Omental fat pad (tissue), 4 donors: Measurements from ENCODE around the gene SDK1. TPM values are rescaled to one million over a fixed set of nuclear protein-coding genes. Genes with fewer than 3 reads are reported as not detected.

Experiments used
- ATAC-seq: fragments of 150-250 bp; one replicate; pipeline ENCODE4 v1.9.1; 2016; ENCODE audit warnings: mild to moderate bottlenecking, moderate library complexity; ENCODE audit not compliant: low FRiP score
- DNase-seq: peaks from one replicate; pipeline ENCODE4 v3.0.0-alpha.2; 2019; ENCODE audit warnings: low spot score
- total RNA-seq, 4 donors: library from RNA; depleted of rRNA; stranded (reverse); fragments of >200 nt; gene quantifications; one replicate each; pipeline ENCODE4 v1.1.0, GENCODE V29; 2016
- TF ChIP-seq, protein P1 (sequence below), 3 donors: fragments of 450-650 bp; IDR thresholded peaks; one replicate each; pipeline ENCODE4 v1.5.1; 2016 to 2017; ENCODE audit warnings: antibody characterized with exemption in 3 of 3, mild to moderate bottlenecking in 3 of 3, moderate library complexity in 2 of 3

SDK1 gene
- total RNA-seq, 4 donors from 2014 or later: 2.5 to 14.7 (median 5.4) TPM

GRCh38 chr7:4049202-4049601 lies 748.1 kb downstream of the SDK1 start:
- TF ChIP-seq, protein P1, sequence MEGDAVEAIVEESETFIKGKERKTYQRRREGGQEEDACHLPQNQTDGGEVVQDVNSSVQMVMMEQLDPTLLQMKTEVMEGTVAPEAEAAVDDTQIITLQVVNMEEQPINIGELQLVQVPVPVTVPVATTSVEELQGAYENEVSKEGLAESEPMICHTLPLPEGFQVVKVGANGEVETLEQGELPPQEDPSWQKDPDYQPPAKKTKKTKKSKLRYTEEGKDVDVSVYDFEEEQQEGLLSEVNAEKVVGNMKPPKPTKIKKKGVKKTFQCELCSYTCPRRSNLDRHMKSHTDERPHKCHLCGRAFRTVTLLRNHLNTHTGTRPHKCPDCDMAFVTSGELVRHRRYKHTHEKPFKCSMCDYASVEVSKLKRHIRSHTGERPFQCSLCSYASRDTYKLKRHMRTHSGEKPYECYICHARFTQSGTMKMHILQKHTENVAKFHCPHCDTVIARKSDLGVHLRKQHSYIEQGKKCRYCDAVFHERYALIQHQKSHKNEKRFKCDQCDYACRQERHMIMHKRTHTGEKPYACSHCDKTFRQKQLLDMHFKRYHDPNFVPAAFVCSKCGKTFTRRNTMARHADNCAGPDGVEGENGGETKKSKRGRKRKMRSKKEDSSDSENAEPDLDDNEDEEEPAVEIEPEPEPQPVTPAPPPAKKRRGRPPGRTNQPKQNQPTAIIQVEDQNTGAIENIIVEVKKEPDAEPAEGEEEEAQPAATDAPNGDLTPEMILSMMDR (IDR thresholded peaks at IDR 0.05): no peak
- ATAC-seq (no peak), DNase-seq (no peak)

GRCh38 chr7:4050126-4050660 lies 749.1 kb downstream of the SDK1 start:
- ATAC-seq (no peak), DNase-seq (no peak)
- TF ChIP-seq, protein P1 (IDR thresholded peaks at IDR 0.05): no peak

- no peak for ATAC-seq
- TF ChIP-seq, protein P1 (IDR thresholded peaks at IDR 0.05): no peak
- DNase-seq: no peak
These were observed 750.6 kb downstream of the SDK1 start for GRCh38 chr7:4051696-4052095.

DNA sequence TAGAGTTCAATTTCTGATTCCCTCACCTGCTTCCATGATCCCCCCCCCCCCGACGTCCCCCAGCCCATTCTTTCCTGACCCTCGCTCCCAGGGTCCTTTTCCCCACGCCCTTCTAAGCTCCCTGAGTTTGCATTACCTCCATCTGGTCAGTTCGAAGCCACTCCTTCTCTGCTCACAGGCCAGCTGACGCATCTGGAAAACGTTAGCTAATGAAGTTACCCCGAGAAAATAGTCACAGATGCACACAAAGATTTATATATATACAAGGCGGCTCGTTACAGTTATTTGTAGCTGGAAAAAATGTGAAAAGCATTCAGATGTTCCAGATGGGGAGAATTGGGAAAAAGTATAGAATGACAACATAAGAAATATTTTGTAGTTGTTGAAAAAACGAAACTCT lies 751.1 kb downstream of the SDK1 start:
- TF ChIP-seq, protein P1 (IDR thresholded peaks at IDR 0.05): no peak
- ATAC-seq (no peak), DNase-seq (no peak)

DNA sequence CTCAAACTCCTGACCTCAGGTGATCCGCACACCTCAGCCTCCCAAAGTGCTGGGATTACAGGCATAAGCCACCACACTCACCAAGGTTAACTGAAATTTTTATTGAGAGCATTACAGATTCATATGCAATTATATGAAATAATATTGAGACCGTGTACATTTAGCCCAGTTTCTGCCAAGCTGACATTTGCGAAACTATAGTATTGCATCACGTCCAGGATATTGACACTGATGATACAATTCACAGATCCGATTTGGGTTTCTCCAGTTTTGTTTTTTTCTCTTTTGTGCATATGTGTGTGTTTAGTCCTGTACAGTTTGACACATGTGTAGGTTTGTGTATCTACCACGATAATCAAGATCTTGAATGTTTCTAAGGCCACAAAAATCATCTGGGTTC lies 753.1 kb downstream of the SDK1 start:
- DNase-seq: no peak
- no peak for ATAC-seq
- TF ChIP-seq, protein P1 (IDR thresholded peaks at IDR 0.05): no peak

- ATAC-seq: no peak
- no peak for DNase-seq
- TF ChIP-seq, protein P1 (IDR thresholded peaks at IDR 0.05): no peak
These were observed 755.7 kb downstream of the SDK1 start for GRCh38 chr7:4056552-4057288.

DNA sequence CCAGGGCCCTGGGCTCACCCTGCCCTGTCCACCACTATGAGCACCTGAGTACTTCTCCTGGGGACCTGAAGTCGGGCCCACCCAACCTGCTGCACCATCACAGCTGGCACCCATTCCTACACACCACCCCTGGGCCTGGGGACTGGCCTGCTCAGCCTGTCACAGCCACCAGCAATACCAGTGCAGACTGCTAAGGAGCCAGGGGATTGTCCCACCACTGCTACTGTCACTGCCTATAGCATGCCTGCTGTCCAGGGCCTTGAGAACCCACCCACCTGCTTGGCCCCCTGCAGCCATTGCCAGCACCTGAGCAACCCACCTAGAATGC lies 756.2 kb downstream of the SDK1 start:
- DNase-seq (no peak), ATAC-seq (no peak)

More for the DNA sequence above, 756.2 kb downstream of the SDK1 start:
- TF ChIP-seq, protein P1 (IDR thresholded peaks at IDR 0.05): no peak
